Myocyte (in vitro differentiated cells): Measurements from ENCODE around the gene FAM181A. TPM values are rescaled to one million over a fixed set of nuclear protein-coding genes. Genes with fewer than 3 reads are reported as not detected.

Experiments used
- DNase-seq: peaks from one replicate; pipeline ENCODE4 v3.0.0-alpha.2; 2012; ENCODE audit warnings: low read depth
- polyA plus RNA-seq: library from polyadenylated mRNA; unstranded; fragments of >200 nt; gene quantifications from one replicate; pipeline ENCODE4 v1.2.1, GENCODE V29; 2012; ENCODE audit warnings: missing spikeins
- total RNA-seq: library from RNA; depleted of rRNA; stranded (reverse); fragments of >200 nt; gene quantifications from 2 replicates; pipeline ENCODE4 v1.2.3, GENCODE V29; 2014

FAM181A gene
- not detected in 2 replicates for total RNA-seq
- polyA plus RNA-seq, result not detected

DNA sequence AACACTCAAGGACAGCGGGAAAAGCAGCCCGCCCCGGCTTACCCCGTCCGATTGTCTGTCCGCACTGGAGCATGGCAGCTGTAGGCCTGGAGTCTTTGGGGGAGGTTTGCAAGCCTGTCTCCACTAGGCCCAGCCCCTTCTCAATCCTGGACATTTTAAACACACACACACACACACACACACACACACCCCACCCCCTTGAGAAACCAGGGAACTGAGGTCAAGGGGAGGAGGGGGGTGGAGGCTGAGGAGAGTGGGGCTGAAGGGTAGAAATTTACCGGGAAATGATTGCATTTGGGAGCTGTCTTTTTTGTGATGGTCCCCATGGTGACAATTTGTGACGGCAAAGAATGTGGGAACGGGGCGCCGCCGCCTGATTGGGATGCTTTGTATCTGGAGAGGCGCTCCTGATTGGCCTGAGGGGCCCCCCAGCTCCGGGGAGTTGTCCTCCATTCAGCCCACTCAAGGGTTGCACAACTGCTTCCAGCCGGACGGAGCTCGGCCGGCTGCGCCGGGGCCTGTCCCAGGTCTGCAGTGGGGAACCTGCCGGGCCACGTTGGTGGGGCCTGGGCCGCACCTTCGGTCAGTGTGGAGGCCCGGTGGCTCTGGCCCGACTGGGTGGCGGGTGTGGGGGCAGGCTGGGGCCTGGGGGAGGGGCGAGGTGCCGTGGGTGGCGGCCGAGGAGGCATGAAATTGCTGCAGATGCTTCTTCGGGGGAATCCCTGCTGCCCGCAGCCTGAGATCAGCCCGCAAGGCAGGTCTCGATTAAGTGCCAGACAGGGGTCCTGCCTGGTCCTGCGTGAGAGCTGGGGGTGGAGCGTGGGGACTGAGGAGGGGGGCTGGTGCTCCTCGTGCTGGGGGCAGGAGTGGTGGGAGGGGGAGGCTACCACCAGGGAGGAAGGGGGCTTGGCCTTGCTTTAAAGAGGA is at the start of gene FAM181A:
TSS of gene FAM181A (plus strand) at position 472 of the 927 bp plus-strand sequence. CDS start 942 bp downstream, outside the sequence.
- DNase-seq, result no peak

DNA sequence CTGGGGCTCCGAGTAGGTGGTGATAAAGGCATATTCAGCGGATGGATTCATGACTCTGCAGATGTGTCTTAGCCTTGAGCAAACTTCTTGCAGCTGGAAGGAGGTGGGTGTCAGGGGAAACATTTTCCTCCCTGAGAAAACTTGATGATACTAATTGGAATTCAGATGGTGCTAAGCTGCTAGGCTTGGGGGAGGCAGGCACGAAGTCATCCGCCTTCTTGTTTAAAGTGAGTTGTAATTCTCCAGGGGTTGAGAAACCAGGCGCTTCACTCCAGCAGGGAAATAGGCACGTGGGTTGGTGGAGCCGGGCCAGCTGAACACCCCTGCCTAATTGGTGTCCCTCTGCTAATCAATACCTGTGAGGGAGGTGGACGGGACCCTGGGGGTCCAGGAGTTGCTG is 48.9 kb upstream of the FAM181A start:
- DNase-seq, result no peak

DNA sequence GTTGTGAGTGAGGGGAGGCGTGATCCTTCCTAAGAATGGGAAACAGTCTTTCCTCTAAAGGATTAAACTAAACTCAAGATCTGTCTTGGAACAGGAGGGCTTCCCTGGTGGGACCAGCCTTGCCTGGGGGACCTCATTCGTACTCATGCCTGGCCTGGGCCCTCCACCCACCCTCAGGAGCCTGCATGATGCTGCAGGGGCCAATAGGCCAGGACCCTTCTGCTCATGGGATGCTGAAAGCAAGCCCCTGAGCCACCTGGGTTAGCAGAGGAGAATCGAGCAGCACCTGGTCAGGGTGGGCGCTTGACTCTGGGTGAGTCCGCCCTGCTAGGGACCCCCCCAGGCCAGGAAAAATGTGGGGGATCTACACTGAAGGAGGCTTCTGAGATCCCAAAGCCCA is 48.3 kb upstream of the FAM181A start:
- DNase-seq, result no peak

DNA sequence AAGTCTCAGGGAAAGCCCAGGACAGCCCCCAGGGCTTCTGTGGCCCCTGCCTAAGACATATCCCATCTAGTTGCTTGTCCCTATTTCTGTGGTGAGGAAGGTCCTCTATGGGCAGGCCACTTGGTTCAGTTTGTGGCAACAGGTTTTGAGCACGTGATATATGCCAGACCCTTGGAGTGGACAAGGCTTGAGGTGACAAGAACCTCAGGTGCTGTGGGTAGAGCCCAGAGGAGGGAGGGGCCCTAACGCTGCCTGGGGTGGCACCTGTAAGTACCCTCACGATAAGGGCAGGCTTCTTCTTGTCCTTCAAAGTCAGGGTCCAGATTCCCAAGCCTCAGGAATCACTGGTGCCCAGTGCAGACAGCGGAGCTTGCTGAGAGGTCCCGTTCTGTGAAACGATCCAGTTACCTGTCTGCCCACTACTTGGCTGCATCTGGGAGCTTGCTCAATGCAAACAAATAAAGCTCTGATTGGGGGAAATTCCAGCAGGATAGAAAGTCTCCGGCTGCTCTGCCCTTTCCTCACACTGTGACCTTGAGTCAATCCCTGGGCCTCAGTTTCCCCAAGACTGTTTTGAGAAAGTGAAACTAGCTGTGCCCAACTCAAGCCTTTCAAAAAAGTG is 47.7 kb upstream of the FAM181A start:
- DNase-seq, result no peak

DNA sequence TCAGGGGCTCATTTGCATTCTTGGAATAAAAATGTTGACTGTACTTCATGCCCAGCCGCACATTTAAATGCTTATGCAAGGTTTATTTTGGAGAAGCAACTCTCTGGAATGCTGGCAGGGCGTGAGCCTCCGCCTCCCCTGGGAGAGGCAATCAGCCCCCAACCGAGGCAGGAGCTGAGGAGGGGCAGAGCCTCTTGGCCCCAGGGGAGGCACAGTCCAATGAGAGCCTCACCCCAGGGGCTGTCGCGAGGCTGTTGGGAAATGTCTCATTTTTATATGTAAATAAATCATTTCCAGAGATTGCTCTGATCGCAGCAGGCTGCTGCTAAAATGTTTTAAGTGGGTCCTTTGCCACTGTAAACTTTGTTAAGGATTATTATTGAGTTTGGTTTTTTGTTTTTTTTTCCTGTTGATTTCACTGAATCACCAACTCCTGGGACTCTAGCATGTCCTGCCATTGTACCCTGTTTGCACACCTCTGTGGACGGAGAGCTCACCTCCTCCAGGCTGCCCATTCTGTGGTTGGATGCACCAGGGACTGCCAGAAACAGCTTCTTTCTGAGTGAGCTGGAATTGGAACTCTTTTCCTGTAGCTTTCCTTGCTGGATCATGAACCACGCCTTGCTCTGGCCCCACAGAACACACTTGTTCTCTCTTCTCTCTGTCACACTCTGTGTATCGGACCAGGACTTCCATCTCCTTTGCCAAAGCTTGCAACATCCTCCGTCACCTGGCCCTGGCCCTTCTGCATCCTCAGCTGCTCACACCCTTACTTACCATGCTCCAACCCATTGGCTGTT is 46.9 kb upstream of the FAM181A start:
- DNase-seq, result no peak

DNA sequence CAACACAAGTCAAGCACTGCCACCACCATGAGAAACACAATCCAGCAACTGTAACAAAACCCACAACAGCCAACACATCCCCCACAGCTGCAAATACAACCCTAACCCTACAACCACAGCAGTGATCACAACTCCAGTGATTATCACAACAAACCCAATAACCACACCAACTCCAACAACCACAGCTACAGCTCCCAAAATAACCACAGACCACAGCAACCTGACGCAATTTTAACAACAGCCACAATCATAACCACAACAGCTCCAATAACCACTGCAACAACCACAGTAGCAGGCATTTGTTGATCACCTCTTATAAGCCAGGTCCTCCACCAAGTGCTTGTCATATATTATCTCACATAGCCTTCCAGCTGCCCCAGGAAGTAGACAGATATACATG is 42.2 kb upstream of the FAM181A start:
- DNase-seq, result peak; percentile 10

DNA sequence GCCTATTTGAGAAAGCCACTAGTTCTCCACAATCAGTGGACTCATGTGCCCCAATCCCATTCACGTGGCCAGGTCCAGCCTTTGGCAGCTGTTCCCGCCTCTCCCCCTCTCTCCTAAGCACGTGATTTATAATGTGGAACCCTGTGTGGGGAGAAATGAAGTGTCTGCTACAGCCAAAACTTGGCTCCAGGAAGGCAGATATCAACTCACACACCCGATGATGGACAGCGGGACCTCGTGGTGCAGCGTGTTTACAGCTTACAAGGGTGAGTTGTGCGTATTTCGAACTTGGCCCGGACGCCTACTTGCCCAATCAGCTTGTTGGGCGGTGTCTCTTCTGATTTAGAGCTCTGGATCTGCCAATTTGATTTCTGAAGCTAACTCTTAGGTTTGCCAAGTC is 38.1 kb upstream of the FAM181A start:
- no peak for DNase-seq

DNA sequence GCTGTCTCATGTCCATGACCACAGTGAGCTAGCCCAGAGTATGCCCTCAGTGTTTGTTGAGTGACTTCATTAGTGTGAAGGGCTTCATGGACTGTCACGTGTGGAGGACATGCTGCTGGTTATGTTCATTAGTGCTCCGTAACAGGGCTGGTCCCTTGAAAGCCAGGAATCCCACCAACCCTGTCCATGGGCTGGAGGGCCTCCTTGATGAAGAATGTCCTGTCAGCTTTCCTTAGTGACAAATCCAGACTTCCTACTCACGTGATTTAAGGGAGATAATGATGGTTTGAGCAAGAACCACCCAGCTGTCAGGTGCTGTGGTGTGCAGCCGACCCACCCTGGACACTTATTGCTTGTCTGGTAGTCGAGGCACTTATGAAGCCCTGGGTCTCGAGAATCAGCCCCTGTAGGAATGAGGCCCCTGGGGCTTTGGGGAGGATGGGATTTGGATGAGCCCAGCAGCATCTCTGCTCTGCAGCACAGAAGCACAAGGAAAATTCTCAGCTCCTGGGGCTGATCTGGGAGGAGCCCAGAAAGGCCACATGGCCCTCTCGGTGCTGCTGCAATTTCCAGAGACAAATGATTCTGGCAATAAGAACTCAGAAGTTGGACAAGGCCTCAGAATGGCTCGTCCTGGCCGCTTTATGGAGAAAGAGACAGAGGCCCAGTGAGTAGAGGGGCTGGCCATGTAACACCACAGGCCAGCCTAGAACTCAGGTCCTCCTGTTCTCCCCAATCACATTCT is 37.2 kb upstream of the FAM181A start:
- DNase-seq, result no peak

DNA sequence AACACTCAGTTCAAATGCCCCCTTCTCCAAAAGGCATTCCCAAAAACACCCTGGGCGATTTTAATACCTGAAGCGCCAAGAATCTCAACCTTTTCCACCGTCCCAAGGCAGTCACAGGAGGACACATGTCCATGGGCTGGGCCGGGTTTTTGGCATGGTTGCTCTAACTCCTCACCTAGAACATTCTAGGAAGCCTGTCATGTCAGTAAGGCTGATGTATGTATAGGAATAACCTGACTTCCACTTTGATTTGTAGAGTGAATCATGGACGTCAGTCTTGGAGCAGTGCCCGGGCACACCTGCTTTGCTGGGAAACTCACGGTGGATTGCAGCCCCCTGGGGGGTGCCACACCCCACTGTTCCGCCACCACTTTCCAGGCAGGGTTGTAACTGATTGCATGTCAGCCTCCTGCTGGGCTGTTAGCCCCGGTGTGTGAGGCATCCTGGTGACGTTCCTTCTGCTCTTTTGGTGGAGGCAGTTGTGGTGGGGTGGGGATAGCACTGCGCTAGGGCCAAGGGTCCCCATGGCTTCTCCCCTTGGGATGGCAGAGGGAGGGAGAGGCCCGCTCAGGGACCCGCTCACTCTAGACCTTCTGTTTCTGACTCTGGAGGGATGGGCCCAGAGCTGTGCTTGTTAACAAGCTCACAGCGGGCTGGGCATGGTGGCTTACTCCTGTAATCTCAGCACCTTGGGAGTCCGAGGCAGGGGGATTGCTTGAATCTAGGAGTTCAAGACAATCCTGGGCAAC is 35.2 kb upstream of the FAM181A start:
- no peak for DNase-seq

DNA sequence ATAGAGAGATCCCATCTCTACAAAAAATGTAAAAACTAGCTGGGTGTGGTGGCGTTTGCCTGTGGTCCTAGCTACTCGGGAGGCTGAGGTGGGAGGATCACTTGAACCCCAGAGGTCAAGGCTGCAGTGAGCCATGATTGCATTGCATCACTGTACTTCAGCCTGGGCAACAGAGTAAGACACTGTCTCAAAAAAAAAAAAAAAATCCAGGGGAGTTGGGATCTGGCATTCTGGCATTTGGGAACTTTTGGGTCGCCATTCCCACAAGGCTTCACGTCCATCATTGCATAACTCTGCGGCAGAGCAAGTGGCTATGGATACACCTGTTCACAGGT is 34.7 kb upstream of the FAM181A start:
- no peak for DNase-seq

DNA sequence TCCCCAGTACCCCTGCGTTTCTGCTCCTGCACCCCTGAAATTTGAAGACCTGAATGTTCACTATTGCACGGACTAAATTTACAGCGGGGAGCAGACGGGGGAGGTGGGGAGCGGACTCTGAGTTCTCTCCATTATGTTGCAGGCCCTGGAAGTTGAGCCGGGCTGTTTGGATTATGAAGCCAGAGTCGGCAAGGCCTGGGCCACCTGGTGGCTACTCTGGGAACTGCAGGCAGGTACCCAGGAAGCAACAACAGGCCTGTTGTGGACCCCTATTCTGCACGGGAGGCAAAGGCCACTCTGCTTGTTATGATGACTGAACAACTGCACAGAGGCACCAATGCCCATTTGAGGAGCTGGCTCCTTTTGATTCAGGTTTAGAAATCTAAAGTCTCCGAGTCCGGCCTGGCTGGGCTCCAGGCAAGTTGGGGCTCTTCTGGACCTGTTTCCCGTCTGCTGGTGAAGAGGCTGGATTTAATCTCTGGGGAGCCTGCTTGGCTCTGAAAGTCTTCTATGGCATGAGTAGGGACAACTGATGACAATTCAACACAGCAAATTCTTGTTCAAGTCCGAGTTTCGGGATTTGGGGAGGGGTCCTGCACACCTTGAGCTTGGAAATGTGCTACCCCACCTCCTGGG is 34.1 kb upstream of the FAM181A start:
- peak; percentile 69 for DNase-seq

DNA sequence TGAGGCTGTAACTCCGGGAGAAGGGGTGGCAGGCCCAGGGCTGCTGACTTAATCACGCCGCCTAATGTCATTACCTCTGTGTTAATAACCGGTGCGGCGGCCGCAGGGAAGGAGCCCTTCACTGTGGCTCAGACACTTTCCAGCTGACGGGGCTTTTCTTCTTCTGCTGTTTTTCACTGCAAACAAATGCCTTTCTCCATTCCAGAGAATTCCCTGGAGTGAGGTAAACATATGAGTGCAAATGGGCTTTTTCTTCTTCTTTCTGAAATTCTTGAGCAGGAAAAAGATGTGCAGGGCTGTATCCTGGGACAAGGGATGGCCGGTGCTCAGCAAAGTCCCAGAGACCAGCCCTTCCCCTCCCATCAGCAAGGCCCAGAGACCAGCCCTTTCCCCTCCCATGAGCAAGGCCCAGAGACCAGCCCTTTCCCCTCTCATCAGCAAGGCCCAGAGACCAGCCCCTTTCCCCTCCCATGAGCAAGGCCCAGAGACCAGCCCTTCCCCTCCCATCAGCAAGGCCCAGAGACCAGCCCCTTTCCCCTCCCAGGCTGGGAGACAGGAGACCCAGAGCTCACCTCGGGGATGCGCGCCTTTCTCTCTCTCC is 33.4 kb upstream of the FAM181A start:
- no peak for DNase-seq

DNA sequence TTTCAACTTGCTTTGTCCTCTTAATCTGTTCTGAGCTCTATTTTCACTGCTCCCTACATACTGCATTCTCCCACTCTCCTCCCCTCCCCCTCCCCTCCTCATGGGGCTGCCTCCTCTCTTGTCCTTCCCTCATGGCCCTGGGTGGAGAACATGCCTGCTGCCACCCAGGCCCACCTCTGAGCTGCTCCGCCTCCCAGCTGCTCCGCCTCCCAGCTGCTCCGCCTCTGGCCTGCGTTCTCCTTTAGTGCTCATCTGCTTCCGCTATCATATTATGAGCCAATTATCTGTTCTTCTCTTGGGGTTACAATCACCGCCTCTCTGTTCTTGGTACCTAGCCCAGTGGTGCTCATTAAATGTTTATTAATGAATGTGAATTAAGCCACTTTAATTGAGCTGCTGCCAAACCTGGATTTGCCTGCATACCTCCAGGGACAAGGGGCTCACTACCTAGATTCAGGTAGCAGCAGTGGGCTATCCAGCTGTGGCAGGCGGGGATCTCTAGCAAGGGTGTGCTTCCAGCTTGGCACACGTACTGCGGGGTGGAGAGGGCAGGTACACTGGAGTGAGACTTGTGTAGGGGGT is 32.0 kb upstream of the FAM181A start:
- no peak for DNase-seq

DNA sequence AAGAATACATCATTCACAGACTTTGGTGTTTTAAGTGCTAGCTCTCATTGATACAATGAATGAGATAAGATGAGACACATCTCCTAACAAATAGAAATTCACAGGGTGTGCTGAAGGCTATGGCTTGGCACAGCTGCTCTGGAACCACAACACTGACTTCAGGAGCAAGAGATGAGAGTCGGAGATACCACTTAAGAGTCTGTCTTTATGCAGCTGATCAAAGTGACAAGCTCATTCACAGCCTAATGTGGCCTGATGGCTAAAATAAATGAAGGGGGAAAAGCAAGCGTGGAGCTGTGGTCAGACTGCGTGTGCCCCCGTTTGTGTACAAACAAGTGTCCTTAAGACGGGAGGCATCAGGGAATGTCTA is 29.7 kb upstream of the FAM181A start:
- DNase-seq, result no peak

DNA sequence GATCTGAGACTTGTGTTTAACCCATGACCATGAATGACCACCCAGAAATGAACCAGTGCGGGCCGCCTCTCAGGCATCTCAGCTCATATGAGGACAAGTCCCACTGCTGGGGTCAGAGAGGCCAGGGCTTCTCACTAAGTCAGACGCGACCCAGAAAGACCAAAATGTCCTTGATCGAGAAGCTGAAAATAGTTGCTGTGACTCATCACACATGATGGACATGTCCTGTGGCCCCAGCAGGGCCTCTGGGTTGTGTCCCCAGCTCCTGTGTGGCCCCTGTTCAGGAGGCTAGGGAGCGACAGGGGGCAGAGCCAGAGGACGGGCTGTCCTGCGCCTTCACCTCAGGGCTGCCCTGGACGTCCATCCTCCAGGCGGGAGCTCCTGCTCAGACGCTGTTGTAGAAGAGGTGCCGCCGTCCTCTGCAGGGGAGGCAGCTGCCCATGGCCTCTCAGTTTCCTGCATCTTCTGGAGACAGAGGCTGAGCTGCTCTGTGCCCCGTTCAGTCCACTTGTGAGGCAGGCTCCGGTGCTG is 29.0 kb upstream of the FAM181A start:
- DNase-seq, result no peak

DNA sequence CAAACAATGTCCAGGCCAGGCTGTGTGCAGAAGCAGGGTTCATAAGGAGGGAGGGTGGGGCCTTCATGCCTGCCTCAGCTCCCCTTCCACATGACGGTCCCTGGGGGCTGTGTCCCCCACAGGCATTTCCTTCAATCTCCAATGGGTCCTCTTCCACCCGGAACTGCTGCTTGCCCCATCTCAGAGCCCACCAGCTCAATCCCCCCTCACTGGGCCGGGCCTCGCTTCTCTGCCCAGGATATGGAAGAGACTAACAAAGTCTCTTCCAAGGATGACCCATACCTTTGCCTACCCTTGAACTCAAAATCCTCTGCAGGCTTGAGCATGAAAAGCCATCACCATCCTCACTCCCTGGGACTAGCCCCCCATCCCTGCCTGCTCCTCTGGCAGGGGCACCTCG is 28.4 kb upstream of the FAM181A start:
- DNase-seq, result no peak

DNA sequence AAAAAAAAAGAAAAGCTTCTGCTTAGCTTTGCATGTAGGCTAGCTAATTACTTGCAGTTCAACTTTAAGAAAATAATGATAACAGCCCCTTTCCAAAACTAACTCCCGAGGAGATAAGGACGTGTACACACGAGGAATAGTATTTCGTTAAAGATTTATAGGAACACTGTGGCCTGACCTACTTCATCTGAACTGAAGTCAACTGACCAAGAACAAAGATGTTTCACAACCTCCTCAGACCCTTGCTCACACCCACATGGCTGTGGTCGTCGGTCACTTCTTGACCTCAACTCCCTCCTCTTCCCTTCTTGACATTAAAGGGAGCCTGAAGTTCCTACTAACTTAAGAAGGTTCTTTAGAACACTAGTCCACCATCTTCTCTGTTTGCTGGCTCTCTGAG is 25.3 kb upstream of the FAM181A start:
- DNase-seq, result no peak

DNA sequence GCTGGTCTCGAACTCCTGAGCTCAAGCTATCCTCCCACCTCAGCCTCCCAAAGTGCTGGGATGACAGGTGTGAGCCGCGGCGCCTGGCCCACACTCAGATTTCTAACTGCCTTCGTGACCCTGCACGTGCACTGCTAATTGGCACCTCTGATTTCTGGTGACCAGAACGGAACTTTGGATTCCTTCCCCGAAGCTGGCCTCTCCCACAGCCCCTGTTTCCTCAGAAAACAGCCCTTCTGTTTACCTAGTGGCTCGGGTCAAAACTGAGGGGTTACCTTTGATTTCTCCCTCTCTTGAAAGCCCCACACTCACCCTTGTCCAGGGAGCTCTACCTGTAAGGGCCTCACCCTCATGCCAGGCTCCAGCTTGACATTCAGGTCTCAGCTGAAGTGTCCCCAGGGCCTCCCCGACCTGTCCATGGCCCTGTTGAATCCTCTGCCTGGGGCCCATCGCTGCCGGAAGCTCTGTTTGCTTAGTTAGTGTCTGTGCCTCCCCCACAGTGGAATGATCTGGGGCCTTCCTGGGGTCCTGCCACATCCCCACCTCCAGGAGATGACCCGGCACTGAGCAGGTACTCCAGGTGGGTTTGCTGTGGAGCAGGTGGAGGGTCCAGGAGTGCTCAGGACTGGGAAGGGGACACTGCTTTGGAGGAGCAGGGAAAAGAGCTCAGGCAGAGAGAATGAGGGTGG is 24.4 kb upstream of the FAM181A start:
- DNase-seq, result no peak
